ENCODE measurements around the gene SH3BP2.

DNA sequence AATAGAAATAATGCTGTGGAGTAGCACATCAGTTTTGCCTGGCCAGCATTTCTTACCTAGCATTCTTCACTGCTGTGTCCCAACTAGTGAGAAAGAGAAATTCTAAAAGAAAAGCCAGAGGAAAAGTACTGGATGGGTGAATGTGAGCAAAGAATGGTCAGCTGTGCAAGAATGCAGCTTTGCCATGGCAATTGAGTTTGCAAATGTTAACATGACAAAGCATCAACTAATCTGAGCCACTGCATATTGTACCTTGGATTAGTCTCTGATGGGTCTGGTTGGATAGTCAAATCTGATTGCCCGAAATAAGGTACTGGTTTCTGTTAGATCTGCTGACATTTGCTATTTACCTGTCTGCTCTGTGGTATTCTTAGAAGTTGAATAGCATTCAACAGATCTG, 89.5 kb downstream of the SH3BP2 start:
- TF ChIP-seq, protein P1, sequence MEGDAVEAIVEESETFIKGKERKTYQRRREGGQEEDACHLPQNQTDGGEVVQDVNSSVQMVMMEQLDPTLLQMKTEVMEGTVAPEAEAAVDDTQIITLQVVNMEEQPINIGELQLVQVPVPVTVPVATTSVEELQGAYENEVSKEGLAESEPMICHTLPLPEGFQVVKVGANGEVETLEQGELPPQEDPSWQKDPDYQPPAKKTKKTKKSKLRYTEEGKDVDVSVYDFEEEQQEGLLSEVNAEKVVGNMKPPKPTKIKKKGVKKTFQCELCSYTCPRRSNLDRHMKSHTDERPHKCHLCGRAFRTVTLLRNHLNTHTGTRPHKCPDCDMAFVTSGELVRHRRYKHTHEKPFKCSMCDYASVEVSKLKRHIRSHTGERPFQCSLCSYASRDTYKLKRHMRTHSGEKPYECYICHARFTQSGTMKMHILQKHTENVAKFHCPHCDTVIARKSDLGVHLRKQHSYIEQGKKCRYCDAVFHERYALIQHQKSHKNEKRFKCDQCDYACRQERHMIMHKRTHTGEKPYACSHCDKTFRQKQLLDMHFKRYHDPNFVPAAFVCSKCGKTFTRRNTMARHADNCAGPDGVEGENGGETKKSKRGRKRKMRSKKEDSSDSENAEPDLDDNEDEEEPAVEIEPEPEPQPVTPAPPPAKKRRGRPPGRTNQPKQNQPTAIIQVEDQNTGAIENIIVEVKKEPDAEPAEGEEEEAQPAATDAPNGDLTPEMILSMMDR (IDR thresholded peaks at IDR 0.05; ENCODE audit: low read length): no peak
- no peak for TF ChIP-seq EZH2 (IDR thresholded peaks at IDR 0.05; ENCODE audit: borderline replicate concordance, low read length)
